GM21390 (cell line): ENCODE data around the gene INTS7.
"Not testable (repeated sequence)": the region's sequence is repeated elsewhere in the genome, so short reads cannot be mapped to it uniquely, and the experiment has no call there.

ENCODE experiments used
- ATAC-seq: cut with Tn5 transposase; IDR thresholded peaks from one replicate; pipeline ENCODE4 v1.9.1; 2021; ENCODE audit not compliant: unreplicated experiment

INTS7 gene

DNA sequence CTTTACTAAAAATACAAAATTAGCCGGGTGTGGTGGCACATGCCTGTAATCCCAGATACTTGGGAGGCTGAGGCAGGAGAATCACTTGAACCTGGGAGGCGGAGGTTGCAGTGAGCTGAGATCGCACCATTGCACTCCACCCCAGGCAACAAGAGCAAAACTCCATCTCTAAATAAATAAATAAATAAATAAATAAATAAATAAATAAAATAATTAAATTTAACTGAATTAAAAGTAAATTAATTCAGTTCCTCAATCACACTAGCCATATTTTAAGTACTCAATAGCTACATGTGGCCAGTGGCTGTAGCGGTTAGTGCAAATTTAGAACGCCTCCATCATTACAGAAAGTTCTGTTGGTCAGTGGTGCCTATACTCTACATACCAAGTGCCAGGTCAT is 97.9 kb downstream of the INTS7 start:
- ATAC-seq: not testable (repeated sequence)

DNA sequence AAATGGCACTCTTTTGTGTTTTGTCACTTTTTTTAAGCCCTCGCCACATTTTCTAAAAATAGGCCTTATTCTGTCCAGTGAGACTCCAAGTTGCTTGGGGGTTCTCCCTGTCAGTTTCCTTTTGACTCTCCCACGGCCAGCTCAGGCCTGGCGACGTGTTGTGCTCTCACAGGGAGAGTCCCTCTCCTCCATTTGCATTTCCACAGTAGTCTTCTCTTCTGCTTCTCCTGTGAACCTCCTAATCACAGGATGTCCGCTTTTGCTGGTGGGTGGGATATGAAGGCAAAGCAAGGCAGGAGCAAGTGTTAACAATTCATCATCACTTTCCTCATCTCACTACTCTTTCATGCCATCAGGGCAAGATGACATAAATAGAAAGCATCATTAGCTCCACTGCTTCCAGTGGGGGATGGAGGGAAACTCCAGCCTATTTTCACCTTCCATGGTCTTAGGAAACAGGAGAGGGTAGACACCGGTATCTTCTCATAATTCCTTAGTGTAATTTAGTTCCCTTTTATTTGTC is 99.8 kb downstream of the INTS7 start:
- ATAC-seq: peak; percentile 66

- no peak for ATAC-seq
Measured at GRCh38 chr1:211933946-211934714, 101.2 kb downstream of the INTS7 start.

- ATAC-seq: no peak
Measured at GRCh38 chr1:211932933-211933254, 102.5 kb downstream of the INTS7 start.

- ATAC-seq: no peak
Measured at GRCh38 chr1:211932231-211932932, 103.0 kb downstream of the INTS7 start.

DNA sequence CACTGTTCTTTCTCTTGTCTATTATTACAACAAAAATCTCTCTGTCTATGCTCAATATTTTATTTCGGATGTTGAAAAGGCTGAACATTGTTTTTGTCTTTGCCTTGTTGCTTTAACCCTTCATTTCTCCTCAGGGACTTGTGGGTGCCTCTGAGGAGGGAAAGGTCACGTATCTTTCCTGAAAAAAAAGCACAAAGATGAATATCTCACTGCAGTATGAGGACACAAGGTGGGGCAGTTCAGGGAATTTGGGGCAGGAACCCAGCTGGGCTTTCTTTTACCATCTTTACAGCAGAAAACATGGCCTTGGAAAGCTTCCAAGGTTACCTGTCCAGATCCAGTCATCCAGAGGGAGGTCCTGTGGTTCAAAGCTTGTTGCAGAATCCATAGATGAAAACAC is 105.7 kb downstream of the INTS7 start:
- no peak for ATAC-seq

DNA sequence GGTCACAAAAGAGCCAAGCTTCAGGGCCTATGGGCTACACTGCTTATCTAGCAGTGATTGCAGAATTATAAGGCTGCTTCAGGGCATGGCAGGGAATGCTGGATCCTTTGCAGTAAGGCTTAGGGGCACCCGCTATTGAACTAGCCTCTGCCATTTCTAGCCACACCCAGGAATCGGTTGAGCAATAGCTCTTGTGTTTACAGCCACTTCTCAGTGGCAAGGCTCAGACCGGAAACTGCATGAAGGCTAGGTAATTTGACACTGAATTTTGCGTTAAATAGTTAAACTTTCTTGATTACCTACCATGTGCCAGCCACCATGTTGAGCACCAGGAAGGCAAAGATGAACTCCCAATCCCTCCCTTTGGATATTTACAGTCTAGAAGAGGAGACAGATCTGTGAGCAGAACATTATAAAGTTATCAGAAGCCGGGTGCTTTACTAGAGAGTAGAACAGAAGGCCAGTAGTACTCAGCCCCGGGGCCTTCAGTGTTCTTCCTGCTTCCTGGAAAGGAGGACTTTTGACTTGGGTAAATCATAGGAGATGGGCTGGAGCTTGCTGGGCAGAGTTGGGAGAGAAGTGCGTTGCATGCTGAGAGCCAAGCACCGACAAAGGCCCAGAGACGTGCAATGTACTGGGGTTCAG is 106.2 kb downstream of the INTS7 start:
- ATAC-seq: no peak

GRCh38 chr1:211928290-211928801 is 107.0 kb downstream of the INTS7 start:
- ATAC-seq: no peak

DNA sequence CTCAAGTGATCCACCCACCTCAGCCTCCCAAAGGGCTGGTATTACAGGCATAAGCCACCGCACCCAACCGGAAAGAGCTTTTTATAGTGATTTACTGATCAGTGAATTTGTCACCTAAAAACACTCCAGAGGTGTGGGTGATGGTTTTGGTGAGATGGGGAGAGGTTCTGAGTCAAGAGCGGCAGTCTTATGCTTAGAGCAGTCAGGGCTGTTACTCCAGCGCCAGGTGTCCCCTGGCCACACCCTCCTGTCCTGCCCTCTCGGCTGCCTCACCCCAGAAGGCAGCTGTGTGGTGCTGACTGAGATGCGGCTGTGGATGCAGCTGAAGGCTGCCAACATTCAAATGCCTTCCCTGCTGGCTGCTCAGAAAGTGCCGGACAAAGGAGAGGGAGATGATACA is 110.3 kb downstream of the INTS7 start:
- no peak for ATAC-seq

DNA sequence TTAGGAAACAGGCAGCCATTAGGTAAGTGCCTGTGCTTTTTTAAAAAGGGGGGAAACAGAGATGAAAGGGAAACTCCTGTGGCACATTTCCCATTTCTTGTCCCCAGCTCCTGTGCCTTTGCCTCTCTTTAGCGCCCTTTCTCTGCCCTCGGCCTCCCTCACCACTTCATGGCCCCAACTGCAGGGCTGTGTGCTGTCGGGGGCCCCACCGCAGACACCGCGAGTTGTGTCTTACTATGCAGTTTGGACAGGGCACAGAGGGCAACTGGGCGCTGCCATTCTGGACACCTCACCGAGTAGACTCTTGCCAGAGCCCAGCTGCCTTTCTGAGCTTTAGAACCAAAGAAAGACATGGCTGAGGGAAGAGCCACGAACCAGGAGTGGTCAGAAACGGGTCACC is 111.1 kb downstream of the INTS7 start:
- ATAC-seq: no peak

DNA sequence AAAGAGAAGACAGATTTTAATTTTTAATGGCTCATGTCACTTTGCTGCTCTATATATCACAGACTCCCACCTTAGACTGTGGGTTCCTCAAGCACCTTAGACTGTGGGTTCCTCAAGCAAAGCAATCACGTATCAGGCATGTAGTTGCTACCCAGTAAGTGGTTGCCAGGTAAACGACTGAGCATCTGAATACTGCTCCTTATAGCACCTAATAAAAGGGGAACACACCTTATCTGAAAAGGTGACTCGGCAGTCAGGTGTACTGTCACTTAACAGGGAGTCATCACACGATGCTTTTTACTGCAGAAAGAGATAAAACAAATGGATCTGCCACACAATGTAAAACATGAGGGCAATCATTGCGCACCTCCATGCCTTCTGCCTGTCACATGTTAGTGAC is 112.3 kb downstream of the INTS7 start:
- no peak for ATAC-seq

DNA sequence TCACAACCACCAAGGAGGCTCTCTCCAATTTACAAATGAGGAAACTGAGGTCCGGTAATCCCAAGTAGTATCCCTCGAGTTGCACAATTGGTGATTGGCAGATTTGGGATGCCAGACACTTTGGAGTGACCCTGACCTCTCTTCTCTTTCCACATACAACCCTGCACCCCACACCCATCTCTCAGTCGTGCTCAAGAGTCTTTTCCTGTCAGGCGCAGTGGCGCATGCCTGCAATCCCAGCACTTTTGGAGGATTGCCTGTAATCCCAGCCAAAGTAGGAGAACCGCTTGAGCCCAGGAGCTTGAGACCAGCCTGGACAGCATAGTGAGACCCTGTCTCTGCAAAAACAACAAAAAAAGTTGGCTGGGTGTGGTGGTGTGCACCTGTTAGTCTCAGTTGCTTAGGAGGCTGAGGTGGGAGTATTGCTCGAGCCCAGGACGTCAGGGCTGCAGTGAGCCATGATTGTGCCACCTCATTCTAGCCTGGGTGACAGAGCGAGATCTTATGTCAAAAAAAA is 113.7 kb downstream of the INTS7 start:
- no peak for ATAC-seq

DNA sequence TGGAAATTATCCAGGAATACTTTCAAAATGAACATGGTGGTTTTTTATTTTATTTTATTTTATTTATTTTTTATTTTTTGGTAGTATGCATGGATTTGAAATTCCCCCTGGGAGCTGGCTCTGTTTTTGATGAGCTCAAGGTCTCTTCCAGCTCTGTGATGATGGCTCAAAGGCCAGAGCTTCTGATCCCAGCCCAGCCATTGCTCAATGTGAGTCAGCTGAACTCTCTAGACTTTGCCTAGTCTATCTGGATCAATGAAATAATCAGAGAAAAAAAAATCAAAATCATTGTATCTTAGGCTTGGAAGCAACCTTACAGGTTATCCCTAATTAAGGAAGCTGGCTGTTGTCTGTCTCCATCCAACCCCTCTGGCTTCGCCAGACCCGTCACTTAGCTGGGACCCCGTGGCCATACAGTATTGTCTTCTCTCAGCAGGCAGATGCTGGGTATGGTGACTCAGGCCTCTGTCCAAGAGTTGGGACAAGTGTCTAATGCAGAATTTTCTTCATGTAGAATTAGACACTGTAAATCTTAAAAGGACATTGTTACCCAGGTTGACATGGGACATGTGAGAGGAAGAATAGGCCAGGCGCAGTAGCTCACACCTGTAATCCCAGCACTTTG is 114.6 kb downstream of the INTS7 start:
- ATAC-seq: no peak

- no peak for ATAC-seq
Measured at GRCh38 chr1:211920141-211920572, 115.2 kb downstream of the INTS7 start.

GRCh38 chr1:211918843-211919414 is 116.4 kb downstream of the INTS7 start:
- ATAC-seq: no peak

- ATAC-seq: not testable (repeated sequence)
Measured at GRCh38 chr1:211916458-211916857, 118.9 kb downstream of the INTS7 start.

GRCh38 chr1:211915924-211916323 is 119.4 kb downstream of the INTS7 start:
- no peak for ATAC-seq

DNA sequence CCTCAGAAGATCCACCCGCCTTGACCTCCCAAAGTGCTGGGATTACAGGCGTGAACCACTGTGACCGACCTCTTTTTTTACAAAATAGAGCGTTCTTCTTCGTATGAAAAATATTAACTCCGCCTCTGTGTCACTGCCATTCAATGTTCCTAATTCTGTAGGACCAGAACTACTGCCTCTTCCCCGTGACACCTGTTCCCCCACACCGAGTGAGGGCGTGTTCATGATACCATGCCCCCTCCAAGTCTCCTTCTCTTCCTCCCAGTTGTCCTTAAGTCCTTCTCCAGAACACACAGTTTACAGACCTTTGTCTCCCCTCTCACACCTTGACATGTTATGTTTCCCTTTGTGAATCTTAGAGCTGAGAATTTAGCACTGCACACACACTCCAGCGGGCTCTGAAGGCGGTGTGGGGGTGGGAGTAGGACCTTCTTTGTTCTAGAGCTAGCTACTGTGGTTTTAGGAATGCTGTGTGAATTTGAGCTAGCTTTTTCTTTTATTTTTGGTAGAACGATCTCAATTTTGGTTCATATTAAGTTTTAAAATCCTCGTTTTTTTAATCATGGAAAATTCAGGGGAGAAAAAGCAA is 122.4 kb downstream of the INTS7 start:
- ATAC-seq: no peak

- no peak for ATAC-seq
Measured at GRCh38 chr1:211912038-211912437, 123.3 kb downstream of the INTS7 start.

DNA sequence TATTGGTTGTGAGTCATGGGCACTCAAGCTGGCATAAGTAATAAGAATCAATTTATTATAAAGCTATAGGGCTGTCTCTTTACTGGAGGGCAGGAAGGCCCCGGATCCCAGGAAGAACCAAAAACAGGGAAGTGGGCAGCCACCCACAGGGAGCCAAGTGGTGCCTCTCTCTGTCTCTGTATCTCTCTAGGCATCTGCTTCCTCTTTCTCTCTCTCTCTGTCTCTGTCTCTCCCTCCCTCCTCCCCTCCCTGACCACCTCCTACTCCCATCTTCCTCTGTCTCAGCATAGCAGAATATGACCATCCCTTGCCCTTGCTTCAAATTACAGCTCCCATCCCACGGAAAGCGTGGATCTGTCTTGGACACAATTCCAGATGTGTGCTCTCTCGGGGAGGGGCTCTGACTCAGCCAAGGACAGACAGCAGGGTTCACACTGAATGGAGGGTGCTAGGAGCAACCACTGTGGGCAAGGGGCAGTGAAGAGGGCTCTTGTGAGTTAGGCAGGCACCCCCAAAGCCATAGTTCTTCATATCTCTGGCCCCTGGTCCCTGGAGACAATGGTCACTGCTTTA is 124.4 kb downstream of the INTS7 start:
- no peak for ATAC-seq
